ENCODE results near the gene RING1.

The RING1 gene

GRCh38 chr6:33247977-33248642, 39.8 kb downstream of the RING1 start:
- peak; percentile 72 for DNase-seq (ENCODE audit: low read depth)

GRCh38 chr6:33248643-33248931, 40.3 kb downstream of the RING1 start:
- no peak for DNase-seq (ENCODE audit: low read depth)

GRCh38 chr6:33248932-33249731, 40.8 kb downstream of the RING1 start:
- peak; percentile 99 for DNase-seq (ENCODE audit: low read depth)

- DNase-seq (ENCODE audit: low read depth), result peak; percentile 86
Measured at GRCh38 chr6:33249732-33250630, 41.7 kb downstream of the RING1 start.

GRCh38 chr6:33250731-33251130, 42.4 kb downstream of the RING1 start:
- DNase-seq (ENCODE audit: low read depth), result no peak

- no peak for DNase-seq (ENCODE audit: low read depth)
Measured at GRCh38 chr6:33251395-33252012, 43.2 kb downstream of the RING1 start.

- DNase-seq (ENCODE audit: low read depth), result no peak
Measured at GRCh38 chr6:33252759-33253158, 44.5 kb downstream of the RING1 start.

- DNase-seq (ENCODE audit: low read depth), result no peak
Measured at GRCh38 chr6:33254591-33254990, 46.3 kb downstream of the RING1 start.

- no peak for DNase-seq (ENCODE audit: low read depth)
Measured at GRCh38 chr6:33259032-33259431, 50.7 kb downstream of the RING1 start.
